Uterus (tissue), 2 donors: Measurements from ENCODE around the gene NIN.

ENCODE experiments used
- POLR2A ChIP-seq, 2 donors: fragments of 450-650 bp; IDR thresholded peaks; one replicate each; pipeline ENCODE4 v1.6.1; 2016; ENCODE audit warnings: antibody characterized with exemption in 2 of 2, mild to moderate bottlenecking in 1 of 2, moderate library complexity in 1 of 2
- TF ChIP-seq, protein P1 (sequence below), 4 experiments: fragments of 200-600 bp in 2 of 4; fragments of 450-650 bp in 2 of 4; sonication (generic) in 2 of 4; IDR thresholded peaks; one replicate each; pipeline ENCODE4 v1.5.1; 2016 to 2019; ENCODE audit warnings: antibody characterized with exemption in 4 of 4, mild to moderate bottlenecking in 2 of 4, moderate library complexity in 1 of 4

DNA sequence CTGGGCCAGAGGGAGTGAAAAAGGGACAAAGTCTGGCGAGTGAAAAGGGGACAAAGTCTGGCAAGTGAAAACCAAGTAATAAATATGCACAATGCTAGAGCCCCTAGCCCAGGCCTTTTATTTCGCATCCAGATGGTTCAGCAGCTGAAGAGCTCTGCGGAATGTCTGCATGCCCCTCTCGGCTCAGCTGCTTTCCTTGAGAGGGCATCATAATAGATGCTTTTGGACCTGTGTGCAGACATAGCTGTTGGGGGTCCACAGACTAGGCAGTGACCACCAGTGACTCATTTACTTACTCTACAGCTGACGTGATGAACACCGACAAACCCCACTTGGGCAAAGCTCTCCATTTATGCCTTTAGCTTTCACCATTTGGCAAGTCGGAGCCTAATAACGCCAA is 4.3 kb downstream of the NIN start:
- TF ChIP-seq, protein P1, sequence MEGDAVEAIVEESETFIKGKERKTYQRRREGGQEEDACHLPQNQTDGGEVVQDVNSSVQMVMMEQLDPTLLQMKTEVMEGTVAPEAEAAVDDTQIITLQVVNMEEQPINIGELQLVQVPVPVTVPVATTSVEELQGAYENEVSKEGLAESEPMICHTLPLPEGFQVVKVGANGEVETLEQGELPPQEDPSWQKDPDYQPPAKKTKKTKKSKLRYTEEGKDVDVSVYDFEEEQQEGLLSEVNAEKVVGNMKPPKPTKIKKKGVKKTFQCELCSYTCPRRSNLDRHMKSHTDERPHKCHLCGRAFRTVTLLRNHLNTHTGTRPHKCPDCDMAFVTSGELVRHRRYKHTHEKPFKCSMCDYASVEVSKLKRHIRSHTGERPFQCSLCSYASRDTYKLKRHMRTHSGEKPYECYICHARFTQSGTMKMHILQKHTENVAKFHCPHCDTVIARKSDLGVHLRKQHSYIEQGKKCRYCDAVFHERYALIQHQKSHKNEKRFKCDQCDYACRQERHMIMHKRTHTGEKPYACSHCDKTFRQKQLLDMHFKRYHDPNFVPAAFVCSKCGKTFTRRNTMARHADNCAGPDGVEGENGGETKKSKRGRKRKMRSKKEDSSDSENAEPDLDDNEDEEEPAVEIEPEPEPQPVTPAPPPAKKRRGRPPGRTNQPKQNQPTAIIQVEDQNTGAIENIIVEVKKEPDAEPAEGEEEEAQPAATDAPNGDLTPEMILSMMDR (IDR thresholded peaks at IDR 0.05) = no peak
- TF ChIP-seq POLR2A (IDR thresholded peaks at IDR 0.05) = no peak
